MV-4-11 (cell line): ENCODE measurements around the gene LYRM7.
"Not testable (repeated sequence)": the region's sequence is repeated elsewhere in the genome, so short reads cannot be mapped to it uniquely, and the experiment has no call there.

Experiments
- DNase-seq: peaks from one replicate; lab custom pipeline; 2025; lab: John Stamatoyannopoulos, UW

Gene LYRM7

DNA sequence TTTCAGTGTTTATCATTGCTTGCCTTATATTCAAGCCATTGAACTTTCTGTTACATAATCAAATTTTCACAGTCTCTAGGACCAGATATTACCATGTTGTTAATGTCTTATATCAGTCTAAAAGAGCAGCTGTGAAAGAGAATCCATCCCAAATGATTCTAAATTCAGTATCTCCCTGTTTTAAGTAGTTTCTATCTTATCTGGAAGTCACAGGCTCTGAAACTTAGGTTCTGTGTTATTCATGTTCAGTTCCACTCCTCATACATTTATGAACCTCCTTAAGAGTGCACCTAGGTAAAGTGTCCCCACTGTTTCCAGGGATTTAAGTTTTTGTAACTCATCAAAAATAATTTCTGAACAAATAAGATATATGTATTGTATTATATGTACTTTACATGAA is 9.7 kb downstream of the LYRM7 start:
- DNase-seq, result no peak

- DNase-seq, result no peak
Measured at GRCh38 chr5:131182839-131183238, 12.1 kb downstream of the LYRM7 start.

DNA sequence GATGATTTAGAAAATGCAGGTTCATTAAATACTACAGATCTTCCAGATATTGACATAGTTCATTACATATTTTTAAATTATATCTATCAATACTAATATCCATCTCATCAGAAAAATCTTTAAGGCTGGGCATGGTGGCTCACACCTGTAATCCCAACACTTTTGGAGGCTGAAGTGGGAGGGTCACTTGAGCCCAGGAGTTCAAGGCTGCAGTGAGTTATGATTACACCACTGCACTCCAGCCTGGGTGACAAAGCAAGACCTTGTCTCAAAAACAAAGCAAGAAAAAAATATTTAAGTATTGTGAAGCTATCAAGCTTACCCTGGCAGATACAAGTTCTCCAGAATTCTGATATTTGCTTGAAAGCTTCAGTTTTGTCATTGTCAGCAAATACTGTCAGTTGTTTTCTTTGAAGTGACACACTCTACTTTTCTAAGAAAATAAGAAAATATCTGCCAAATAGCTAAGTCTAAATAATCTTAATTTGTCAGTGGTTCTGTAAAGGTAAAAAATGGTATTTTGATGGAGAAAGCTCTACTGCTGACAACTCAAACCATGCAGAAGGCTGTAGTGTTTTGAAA is 14.9 kb downstream of the LYRM7 start:
- DNase-seq, result no peak

GRCh38 chr5:131186561-131187256 is 16.0 kb downstream of the LYRM7 start:
- DNase-seq, result no peak

DNA sequence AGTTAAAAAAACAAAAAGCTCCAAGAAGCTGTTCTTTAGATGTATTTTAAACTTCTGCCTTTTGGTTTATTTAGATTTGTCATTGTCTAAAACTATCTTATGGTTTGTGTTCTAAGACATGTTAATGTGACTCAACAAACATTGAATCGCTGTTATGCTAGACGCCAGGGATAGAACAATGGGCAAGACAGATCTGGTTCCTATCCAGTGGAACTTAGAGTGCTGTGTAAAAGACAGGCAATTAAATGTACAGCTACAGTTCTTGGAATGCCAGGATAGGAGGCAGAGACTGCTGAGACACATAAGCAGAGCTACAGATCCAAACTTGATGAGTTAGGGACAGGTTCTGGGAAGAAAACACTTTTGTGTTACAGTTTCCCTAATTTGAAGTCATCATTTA is 22.4 kb downstream of the LYRM7 start:
- DNase-seq, result no peak

DNA sequence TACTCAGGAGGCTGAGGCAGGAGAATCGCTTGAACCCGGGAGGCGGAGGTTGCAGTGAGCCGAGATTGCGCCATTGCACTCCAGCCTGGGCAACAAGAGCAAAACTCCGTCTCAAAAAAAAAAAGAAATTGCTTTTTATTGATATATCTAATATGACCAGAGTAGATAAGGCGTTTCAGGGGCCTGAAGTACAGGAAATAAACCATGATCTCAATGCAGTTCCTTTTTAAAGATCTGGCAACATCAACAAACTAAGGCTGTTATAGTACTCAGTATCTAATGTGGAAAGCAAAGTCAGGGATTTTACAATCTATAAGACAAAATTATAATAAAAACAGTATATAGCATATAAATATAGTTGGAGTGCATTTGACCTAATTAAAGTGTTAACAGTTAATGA is 23.2 kb downstream of the LYRM7 start:
- not testable (repeated sequence) for DNase-seq

DNA sequence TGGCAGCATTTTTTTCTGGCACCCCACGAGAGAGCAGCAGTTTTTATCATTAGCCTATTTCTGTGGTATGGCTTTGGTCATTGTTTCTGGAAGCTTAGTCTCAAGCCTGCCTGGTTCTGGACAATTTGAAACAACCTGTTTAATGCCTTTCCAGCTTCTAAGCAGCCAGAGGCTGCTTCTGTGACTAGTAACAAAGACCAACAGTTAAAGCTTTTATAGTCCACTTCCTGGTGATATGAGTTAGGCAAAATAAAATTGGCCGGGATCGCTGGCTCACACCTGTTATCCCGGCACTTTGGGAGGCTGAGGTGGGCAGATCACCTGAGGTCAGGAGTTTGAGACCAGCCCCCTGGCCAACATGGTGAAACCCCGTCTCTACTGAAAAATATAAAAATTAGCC is 24.0 kb downstream of the LYRM7 start:
- DNase-seq, result no peak

- no peak for DNase-seq
Measured at GRCh38 chr5:131195696-131196095, 25.0 kb downstream of the LYRM7 start.

DNA sequence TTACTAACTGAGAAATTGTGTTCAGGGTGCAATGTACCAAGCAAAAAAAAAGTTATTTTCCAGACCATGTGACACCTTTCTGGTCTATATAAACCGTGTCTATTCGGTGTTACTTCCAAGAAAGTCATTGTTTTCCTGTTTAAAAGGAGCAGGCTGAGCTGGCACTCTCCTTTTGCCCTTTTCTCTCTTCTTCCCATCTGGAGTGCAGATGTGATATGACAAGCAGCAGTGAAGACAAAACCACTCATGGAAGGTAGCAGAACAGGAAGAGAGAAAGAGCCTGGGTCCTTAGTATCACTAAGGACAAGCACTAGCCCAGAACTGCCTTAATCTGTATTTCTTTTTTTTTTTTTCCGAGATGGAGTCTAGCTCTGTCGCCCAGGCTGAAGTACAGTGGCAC is 25.6 kb downstream of the LYRM7 start:
- DNase-seq, result no peak

DNA sequence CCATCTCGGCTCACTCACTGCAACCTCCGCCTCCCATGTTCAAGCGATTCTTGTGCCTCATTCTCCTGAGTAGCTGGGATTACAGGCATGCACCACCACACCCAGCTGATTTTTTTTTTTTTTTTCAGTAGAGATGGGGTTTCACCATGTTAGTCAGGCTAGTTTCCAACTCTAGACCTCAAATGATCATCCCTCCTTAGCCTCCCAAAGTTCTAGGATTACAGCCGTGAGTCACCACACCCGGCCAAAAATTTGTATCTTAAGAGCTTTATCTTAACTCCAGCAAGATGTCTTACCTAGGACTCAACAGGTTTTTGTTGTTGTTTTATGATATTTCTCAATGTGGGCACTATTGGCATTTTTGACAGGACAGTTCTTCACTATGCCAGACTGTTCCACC is 27.9 kb downstream of the LYRM7 start:
- DNase-seq, result peak; percentile 2

DNA sequence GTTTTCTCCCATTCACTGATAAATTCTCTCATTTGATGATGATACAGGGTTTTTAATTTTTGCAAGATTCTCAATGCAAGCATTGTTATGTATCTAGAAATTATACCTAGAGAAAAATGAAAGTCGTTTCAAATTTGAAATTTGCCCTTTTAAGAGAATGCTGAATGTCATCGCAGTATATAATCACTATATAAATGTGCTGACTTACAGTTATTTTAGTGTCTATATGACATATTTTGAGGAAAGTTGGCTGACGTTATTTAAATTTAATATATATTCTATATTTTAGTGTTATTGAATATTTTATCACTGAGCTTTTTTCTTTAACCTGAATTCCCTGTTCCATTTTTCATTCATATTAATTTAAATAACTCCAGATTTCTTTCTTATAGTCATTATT is 29.8 kb downstream of the LYRM7 start:
- no peak for DNase-seq

- DNase-seq, result no peak
Measured at GRCh38 chr5:131204964-131205363, 34.2 kb downstream of the LYRM7 start.

DNA sequence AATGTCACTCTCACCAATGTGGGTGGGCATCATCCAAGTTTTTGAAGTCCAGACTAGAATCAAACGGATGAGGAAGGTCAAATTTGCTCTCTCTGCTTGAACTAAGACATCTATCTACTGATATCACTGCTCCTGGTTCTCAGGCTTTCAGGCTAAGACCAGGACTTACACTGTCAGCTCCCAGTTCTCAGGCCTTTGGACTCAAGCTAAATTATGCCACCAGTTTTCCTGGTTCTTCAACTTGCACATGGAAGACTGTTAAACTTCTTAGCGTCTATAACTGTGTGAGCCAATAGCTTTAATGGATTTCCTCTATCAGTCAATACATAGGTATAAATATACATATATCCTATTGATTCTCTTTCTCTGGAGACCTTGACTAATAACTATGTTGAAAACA is 35.3 kb downstream of the LYRM7 start:
- DNase-seq, result no peak

- peak; percentile 92 for DNase-seq
Measured at GRCh38 chr5:131206772-131207171, 36.0 kb downstream of the LYRM7 start.

DNA sequence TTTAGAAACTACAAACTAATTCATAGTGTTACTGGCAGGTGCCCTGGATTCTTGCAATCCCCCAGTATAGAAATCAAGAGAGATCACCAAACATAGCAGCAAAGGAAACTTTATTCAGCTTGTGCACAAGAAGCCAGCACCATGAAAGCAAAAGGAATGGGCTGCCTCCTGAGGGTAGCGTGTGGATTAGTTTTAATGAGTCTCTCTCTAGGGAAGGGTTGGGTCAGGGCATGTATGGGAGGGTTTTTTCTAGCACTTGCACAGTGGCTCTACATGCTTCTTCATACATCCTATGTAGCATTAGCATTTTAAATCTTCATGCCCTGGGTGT is 38.4 kb downstream of the LYRM7 start:
- DNase-seq, result no peak

DNA sequence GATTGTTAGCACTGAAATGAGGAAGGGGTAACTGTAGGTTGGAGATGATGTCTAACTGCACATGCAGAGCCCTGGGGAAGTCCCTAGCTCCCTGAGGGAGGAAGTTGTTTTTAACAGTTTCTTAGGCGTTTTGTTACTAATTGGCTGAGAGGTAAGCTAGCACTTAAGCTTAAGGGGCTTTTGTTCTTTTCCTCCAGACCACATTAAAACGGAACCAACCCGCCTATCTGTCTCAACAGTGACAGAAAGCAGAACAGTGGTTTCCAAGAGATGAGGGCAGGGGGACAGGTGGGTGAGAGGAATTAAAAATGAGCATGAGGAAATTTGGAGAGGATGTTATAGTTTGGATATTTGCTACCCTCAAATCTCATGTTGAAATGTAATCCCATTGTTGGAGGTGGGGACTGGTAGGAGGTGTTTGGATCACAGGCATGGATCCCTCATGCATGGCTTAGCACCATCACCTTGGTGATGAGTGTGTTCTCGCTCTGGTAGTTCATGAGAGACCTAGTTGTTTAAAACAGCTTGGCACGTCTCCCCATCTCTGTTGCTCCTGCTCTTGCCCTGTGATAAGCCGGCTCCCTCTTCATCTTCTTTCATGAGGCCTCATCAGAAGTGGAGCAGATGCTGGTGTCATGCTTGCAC is 38.9 kb downstream of the LYRM7 start:
- DNase-seq, result peak; percentile 99

DNA sequence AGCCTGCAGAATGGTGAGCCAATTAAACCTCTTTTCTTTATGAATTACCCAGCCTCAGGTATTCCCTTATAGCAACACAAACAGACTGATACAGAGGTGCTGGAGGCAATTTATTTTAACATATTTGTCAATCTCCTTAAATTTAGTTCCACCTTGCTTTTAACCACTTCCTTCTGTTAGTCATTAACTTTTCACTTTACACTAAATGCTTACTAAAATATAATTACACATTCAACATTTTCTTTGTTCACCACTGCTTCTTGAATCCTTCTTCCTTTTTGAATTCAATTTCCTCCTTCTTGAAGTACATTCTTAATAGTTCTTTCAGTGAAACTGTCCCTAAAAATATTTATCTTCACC is 39.4 kb downstream of the LYRM7 start:
- DNase-seq, result peak; percentile 28

GRCh38 chr5:131211669-131212068 is 40.9 kb downstream of the LYRM7 start:
- DNase-seq, result no peak

- peak; percentile 91 for DNase-seq
Measured at GRCh38 chr5:131212471-131213021, 41.8 kb downstream of the LYRM7 start.

GRCh38 chr5:131214609-131215227 is 44.0 kb downstream of the LYRM7 start:
- no peak for DNase-seq

DNA sequence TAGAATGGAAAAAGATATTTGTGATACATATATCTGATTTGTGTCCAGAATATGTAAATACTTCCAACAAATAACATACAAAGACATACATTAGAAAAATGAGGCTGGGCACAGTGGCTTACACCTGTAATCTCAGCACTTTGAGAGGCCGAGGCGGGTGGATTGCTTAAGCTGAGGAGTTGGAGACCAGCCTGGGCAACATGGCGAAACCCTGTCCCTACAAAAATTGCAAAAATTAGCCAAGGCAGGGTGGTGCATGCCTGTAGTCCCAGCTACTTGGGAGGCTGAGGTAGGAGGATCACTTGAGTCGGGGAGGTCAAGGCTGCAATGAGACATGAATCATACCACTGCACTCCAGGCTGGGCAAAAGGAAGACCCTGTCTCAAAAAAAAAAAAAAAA is 47.0 kb downstream of the LYRM7 start:
- DNase-seq, result no peak

DNA sequence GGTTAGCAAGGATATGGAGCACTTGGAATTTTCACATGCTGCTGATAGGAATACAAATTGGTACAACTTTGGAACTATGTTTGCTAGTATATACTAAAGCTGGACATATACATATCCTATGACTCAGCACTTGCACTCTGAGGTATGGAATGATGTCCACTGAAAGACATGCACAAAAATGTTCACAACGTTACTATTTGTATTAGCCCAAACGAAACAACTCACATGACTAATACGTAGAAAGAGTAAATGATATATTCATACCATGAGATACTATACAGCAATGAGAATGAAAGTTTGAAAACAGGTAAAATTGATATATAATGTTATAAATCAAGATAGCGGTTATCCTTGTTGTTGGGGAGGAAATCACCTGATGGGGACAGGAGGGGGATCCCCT is 47.6 kb downstream of the LYRM7 start:
- no peak for DNase-seq

GRCh38 chr5:131220566-131220965 is 49.8 kb downstream of the LYRM7 start:
- no peak for DNase-seq
